NCI-H2107 (cell line): ENCODE measurements around the gene OR10X1.

Source experiments
- DNase-seq: peaks from one replicate; lab custom pipeline; 2025; lab: John Stamatoyannopoulos, UW

OR10X1 gene

GRCh38 chr1:158579733-158580132 lies at the start of gene OR10X1:
Gene OR10X1 (minus strand): TSS chr1:158579899. CDS start chr1:158579899, 0 bp downstream.
- DNase-seq, result no peak

DNA sequence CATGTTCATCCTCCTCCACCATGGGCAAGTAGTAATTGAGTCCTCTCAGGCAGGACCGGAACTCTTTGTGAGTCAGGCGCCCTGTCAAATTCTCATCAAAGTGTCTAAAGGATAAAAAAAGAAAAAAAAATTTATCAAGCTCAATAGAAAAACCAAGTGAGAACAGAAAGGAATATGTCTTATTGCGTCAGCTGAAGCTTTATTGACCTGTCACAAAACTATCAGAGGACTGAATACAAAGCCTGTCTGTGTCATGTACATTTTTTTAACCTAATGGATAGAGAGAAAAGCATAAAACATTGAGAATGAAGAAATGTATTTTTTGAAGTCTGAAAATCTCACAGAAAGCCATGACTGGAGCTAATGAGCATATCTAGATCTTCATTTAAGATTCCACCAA lies 34.1 kb upstream of the OR10X1 start:
- no peak for DNase-seq

DNA sequence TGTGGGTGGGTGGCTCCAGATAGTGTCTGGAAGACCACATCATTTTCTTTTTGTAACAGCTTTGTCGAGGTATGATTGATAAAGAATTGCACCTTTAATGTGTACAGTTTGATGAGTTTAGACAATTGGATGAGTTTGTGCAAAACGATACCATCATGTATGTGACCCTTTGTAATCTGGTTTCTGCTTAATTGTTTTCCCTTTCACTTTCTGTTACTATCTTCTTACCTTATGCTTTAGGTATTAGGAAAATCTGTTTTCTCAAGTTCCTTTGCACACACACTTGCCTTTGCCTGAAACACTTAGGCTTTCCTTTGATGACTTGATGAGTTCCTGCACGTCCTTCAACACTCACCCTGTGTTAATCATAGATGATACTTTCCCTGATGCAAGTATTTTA lies 32.2 kb upstream of the OR10X1 start:
- DNase-seq, result no peak

- DNase-seq, result no peak
Measured at GRCh38 chr1:158607296-158607695, 27.6 kb upstream of the OR10X1 start.

DNA sequence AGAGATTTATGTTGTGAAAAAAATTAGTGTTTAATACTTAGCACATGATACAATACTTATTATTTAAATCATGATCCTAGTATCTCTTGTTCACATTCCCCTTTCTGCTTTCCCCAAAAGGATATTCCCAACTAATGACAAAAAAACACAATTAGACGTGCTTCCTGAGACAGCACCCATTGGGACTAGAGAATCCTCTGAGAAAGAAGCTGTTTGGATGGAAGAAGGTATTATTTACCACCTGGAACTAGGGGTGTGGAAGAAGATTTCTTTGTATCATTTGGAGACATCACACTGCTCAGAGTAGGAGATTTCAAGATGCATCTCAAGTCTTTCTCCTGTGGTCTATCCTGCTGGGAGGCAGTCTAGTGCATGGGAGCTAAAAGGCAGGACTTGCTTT lies 25.3 kb upstream of the OR10X1 start, which contains the start of gene OR10Z1:
OR10Z1 (plus strand) TSS at position 301 of the 400 bp plus-strand sequence. CDS start 1,171 bp downstream, outside the sequence.
- DNase-seq, result no peak

DNA sequence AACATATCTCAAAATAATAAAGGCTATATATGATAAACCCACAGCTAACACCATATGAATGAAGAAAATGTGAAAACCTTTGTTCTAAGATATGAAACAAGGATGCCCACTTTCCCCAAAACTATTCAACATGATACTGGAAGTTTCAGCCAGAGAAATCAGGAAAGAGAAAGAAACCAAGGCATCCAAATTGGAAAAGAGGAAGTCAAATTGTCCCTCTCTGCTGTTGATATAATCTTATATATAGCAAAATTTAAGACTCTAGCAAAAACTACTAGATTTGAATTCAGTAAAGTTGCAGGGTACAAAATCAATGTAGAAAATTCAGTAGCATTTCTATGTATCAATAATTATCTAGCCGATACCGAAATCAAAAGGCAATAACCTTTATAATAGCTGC lies 21.0 kb upstream of the OR10X1 start:
- no peak for DNase-seq

DNA sequence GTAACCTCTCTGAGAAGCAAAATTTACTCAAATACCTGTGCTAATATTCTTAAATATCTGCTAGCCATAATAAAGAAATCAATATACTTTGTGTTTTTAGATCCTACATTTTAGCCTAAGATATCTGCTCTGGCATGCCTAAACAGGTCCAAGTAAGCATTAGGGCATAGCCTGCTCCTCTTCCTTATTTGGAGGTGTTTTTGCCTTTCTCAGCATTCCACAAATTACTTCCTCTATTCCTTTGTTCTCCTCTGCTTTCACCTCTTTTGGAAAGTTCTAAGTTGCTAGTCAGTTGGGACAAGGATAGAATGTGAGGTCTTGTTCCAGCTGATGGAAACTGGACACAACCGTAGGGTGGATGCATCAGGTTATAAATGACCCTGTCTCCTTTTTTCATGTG lies 7.2 kb upstream of the OR10X1 start:
- DNase-seq, result no peak

DNA sequence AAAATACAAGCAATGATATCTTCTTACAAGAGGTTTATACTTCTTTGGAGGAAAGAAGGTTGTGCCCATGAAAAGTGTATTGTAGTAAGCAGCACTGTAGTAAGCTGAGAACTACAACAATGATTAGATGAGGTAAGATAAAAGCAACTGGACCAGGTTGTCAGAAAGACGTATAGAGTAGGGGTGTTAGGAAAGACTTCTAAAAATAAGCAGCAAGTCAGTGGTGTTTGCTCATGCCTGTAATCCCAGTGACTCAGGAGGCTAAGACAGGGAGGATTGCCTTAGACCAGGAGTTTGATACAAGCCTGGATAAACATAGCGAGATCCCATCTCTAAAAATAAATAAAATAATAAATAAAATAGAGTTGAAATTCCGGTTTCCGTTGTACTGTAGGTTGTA lies 4.3 kb upstream of the OR10X1 start:
- no peak for DNase-seq

- DNase-seq, result no peak
Measured at GRCh38 chr1:158577561-158577960, 2.1 kb downstream of the OR10X1 start.

GRCh38 chr1:158572226-158572625 lies 7.5 kb downstream of the OR10X1 start:
- DNase-seq, result no peak

GRCh38 chr1:158570480-158570879 lies 9.2 kb downstream of the OR10X1 start, which contains the start of gene OR6P1:
Gene OR6P1 (minus strand): TSS chr1:158570580. CDS start chr1:158563604, 6,976 bp downstream.
- DNase-seq, result no peak

GRCh38 chr1:158564608-158565007 lies 15.1 kb downstream of the OR10X1 start:
- no peak for DNase-seq

GRCh38 chr1:158563853-158564252 lies 15.8 kb downstream of the OR10X1 start:
- DNase-seq, result no peak

- DNase-seq, result no peak
Measured at GRCh38 chr1:158559696-158560095, 20.0 kb downstream of the OR10X1 start.

DNA sequence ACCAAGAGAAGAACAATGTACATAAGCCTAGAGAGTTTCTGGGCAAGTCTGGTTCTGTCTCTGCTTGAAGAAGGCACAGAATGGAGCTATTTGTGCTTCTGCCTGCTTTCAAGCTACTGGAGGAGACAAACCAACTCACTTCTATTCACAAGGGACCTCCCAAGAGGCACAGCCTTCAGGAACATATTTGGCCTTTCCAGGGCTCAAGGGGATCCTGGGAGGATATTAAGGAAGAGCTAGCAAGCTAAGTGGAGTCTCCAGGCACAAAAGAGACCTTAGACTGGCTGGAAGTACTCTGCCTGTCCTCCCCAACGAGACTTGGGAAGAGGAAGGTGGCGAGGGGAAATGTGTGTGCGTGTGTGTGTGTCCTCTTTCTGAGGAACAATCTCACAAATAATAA lies 25.3 kb downstream of the OR10X1 start, which contains the start of gene OR6Y1:
OR6Y1 (minus strand) TSS at position 54 of the 400 bp plus-strand sequence. CDS start 6,300 bp downstream, outside the sequence.
- DNase-seq, result no peak

DNA sequence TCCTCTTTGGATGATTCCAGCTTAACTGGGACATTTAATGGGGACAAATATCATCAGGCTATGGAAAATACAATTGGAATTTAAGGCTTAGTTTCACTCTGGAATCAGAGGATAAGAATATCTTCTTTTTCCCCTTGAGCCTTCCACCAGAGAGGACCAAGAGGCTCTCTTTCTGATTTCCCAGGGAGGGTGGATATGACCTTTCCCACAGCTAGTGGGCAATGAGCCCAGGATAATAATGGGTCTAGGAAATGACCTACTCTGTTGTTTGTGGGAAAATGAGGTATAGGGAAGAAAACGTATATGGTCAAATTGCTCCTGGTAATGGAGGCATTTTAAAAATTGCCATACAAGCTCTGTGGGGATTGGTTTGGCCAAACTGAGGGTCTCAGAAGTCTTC lies 27.4 kb downstream of the OR10X1 start:
- no peak for DNase-seq

- no peak for DNase-seq
Measured at GRCh38 chr1:158547533-158547932, 32.2 kb downstream of the OR10X1 start.

- no peak for DNase-seq
Measured at GRCh38 chr1:158537609-158538008, 42.1 kb downstream of the OR10X1 start.

- no peak for DNase-seq
Measured at GRCh38 chr1:158534496-158534895, 45.2 kb downstream of the OR10X1 start.
